Stomach (tissue), 9 donors: ENCODE data around the gene RUSC2. TPM values are rescaled to one million over a fixed set of nuclear protein-coding genes. Genes with fewer than 3 reads are reported as not detected.
A peak's percentile ranks its signal among the peaks of the same experiment; 100 is the strongest.
"Not testable (repeated sequence)": the region's sequence is repeated elsewhere in the genome, so short reads cannot be mapped to it uniquely, and the experiment has no call there.

Source experiments
- DNase-seq, 2 donors: peaks; one replicate each; pipeline versions ENCODE4 v3.0.0 to v3.0.0-alpha.2; 2013 to 2019
- H3K27ac ChIP-seq, 5 donors: fragments of 200-600 bp in 4 of 5; sonication (generic) in 4 of 5; one replicate each; pipeline ENCODE4 v1.5.1; 2013 to 2019; ENCODE audit warnings: mild to moderate bottlenecking in 1 of 5, moderate library complexity in 1 of 5
- H3K27me3 ChIP-seq, 3 donors: fragments of 200-600 bp; sonication (generic); one replicate each; pipeline ENCODE4 v1.5.1; 2017 to 2019; ENCODE audit warnings: mixed run types in 1 of 3
- H3K36me3 ChIP-seq, 4 donors: fragments of 200-600 bp; sonication (generic); 1 replicate in 3 of 4; 2 replicates in 1 of 4; pipeline ENCODE4 v1.5.1; 2016 to 2019
- H3K4me1 ChIP-seq, 4 donors: fragments of 200-600 bp; sonication (generic); one replicate each; pipeline ENCODE4 v1.5.1; 2016 to 2019
- H3K4me3 ChIP-seq, 4 donors: fragments of 200-600 bp; sonication (generic) in 3 of 4; one replicate each; pipeline ENCODE4 v1.5.1; 2016 to 2019; ENCODE audit warnings: mild to moderate bottlenecking in 1 of 4
- H3K9me3 ChIP-seq, 4 donors: fragments of 200-600 bp; sonication (generic); one replicate each; pipeline ENCODE4 v1.5.1; 2016 to 2019
- CTCF ChIP-seq, 7 experiments: fragments of 450-650 bp in 4 of 7; fragments of 200-600 bp in 3 of 7; sonication (generic) in 3 of 7; IDR thresholded peaks; one replicate each; pipeline ENCODE4 v1.5.1; 2016 to 2019; ENCODE audit warnings: antibody characterized with exemption in 7 of 7, control low read depth in 2 of 7, mild to moderate bottlenecking in 1 of 7
- EP300 ChIP-seq: sonication (generic); formaldehyde crosslinking; IDR thresholded peaks from one replicate; pipeline ENCODE4 v1.6.1; 2017; ENCODE audit warnings: antibody characterized with exemption
- POLR2A ChIP-seq, 4 donors: fragments of 450-650 bp; IDR thresholded peaks; one replicate each; pipeline ENCODE4 v1.6.1; 2016; ENCODE audit warnings: antibody characterized with exemption in 4 of 4, control low read depth in 2 of 4, mild to moderate bottlenecking in 1 of 4, moderate library complexity in 1 of 4
- POLR2AphosphoS5 ChIP-seq, 3 donors: sonication (generic); formaldehyde crosslinking; IDR thresholded peaks; one replicate each; pipeline ENCODE4 v1.6.1; 2016; ENCODE audit warnings: antibody characterized with exemption in 3 of 3
- WGBS, 5 donors: extraction: QIAGEN DNeasy Blood & Tissue Kit in 3 of 5; methylation state at CpG; one replicate each; pipeline versions ENCODE4 v1.1.5 to v1.1.7; 2013 to 2018; 5-methylcytosine and 5-hydroxymethylcytosine counted together
- intact Hi-C: fragments of 100-400 bp; cut with DNase I; formaldehyde crosslinking; loops from one replicate; pipeline ENCODE4 v1.15.1; 2023; ENCODE audit warnings: low total_unique reads
- polyA plus RNA-seq, 3 donors: library from polyadenylated mRNA; stranded (reverse); fragments of 200-250 nt; gene quantifications; one replicate each; pipeline ENCODE4 v1.2.3, GENCODE V29; 2013
- total RNA-seq, 5 donors: library from RNA; depleted of rRNA; stranded (reverse); fragments of >200 nt; gene quantifications; one replicate each; pipeline versions ENCODE4 v1.1.0 to v1.2.3, GENCODE V29; 2014 to 2016
- donor health status: healthy with polysubstance abuse.
- donor health status: Bipolar disorder and iron deficiency.
- donor health status: healthy.

RUSC2 gene
- total and polyA plus RNA-seq, 8 donors = 3.4 to 34.8 (median 7.9) TPM

DNA sequence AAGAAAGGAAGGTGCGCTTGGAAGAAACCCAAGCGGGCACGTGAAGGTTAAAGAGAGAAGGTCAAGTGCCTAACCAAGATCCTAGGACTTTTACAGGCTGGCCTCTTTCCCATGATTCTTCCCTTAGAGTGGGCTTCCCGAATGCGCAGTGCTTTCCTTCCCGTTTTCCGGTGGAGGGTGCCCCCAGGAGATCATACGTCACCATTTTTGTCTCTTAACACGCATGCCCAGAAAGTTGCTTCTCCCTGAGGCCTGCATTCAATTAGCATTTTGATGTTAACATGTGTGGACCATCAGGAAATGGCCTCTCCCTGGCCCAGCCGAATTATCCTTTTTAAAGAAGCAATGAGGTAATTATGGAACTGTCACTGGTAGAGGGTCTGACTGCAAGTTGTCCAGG, 1.9 kb upstream of the RUSC2 start:
- TF ChIP-seq CTCF (IDR thresholded peaks at IDR 0.05) (no peak), POLR2AphosphoS5 (IDR thresholded peaks at IDR 0.05) (no peak), POLR2A (IDR thresholded peaks at IDR 0.05) (no peak), EP300 (no peak)
- Histone ChIP-seq H3K36me3 (no peaks in the 10 kb centered on the region), H3K9me3 (no peaks in the 10 kb centered on the region), H3K4me1 (peaks cover 13 to 36% (median 26%) of the 10 kb centered on the region in 4 donors), H3K4me3 (no peak overlapping the region), H3K27ac (peak overlapping the region in 3 of 5 donors; percentile 93 to 97 (median 94)), H3K27me3 (no peaks in the 10 kb centered on the region)
- 71 to 89% (median 82%) methylated on average over 10 of the region's 10 CpGs for WGBS, 5 donors
- peak in 1 of 2 donors; percentile 50 for DNase-seq
- intact Hi-C loops = no loop called here

GRCh38 chr9:35488566-35489312, 1.2 kb upstream of the RUSC2 start:
- no peak for DNase-seq
- peak overlapping the region; percentile 85 to 97 (median 93) for H3K27ac ChIP-seq
- peaks cover 13 to 36% (median 26%) of the 10 kb centered on the region in 4 donors for H3K4me1 ChIP-seq
- no peak for TF ChIP-seq CTCF (IDR thresholded peaks at IDR 0.05)
- TF ChIP-seq POLR2AphosphoS5 (IDR thresholded peaks at IDR 0.05) = no peak
- TF ChIP-seq EP300 = no peak
- no peak for TF ChIP-seq POLR2A (IDR thresholded peaks at IDR 0.05)
- peak overlapping the region; percentile 58 to 81 (median 69) for H3K4me3 ChIP-seq
- WGBS, 5 donors = 76 to 84% (median 83%) methylated on average over 10 of the region's 10 CpGs
- intact Hi-C loops = no loop called here
- H3K36me3 ChIP-seq = no peaks in the 10 kb centered on the region
- H3K27me3 ChIP-seq = no peaks in the 10 kb centered on the region
- peaks cover 0 to 3% (median 0%) of the 10 kb centered on the region in 4 donors for H3K9me3 ChIP-seq

GRCh38 chr9:35490155-35490909, 421 bp downstream of the RUSC2 start:
- Histone ChIP-seq H3K4me3 (peak overlapping the region; percentile 58 to 81 (median 69)), H3K27ac (peak overlapping the region; percentile 85 to 97 (median 93)), H3K4me1 (peaks cover 13 to 36% (median 26%) of the 10 kb centered on the region in 4 donors), H3K36me3 (no peaks in the 10 kb centered on the region), H3K9me3 (peaks cover 0 to 3% (median 0%) of the 10 kb centered on the region in 4 donors), H3K27me3 (no peaks in the 10 kb centered on the region)
- no peak for TF ChIP-seq POLR2AphosphoS5 (IDR thresholded peaks at IDR 0.05)
- TF ChIP-seq EP300 = no peak
- TF ChIP-seq POLR2A (IDR thresholded peaks at IDR 0.05) = no peak
- no peak for TF ChIP-seq CTCF (IDR thresholded peaks at IDR 0.05)
- WGBS, 5 donors = 2 to 9% (median 8%) methylated on average over 39 to 44 of the region's 44 CpGs
- no peak for DNase-seq
- intact Hi-C loops = no loop called here

DNA sequence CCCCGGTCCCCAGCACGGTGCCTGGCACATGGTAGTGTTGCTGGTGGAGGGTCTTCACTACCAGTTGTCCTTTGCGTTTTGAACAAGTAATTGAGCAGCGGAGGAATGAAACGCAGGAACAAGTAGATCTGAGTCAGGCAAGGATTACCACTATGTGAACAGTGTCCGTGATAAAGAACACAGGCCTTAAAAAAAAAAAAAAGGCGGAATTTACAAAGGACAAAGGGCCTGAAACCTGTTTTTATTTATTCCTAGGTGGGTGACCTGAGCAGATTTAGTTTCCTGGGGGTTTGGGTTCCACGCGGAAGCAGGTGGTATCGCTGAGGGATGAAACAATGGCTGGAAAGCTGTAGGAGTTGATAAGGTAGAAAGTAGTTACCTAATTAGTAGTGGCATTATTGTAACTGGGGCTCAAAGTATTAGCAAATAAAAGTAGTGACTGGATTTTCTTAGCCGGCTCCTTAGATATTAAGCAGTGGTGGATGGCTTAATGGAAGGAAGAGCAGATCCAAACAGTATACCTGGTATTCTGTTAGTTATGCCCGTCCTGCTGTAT, 1.1 kb downstream of the RUSC2 start:
- Histone ChIP-seq H3K27me3 (no peaks in the 10 kb centered on the region), H3K9me3 (peaks cover 0 to 3% (median 0%) of the 10 kb centered on the region in 4 donors), H3K27ac (peak overlapping the region; percentile 85 to 97 (median 93)), H3K4me3 (peak overlapping the region; percentile 58 to 81 (median 69)), H3K4me1 (peaks cover 13 to 36% (median 26%) of the 10 kb centered on the region in 4 donors), H3K36me3 (no peaks in the 10 kb centered on the region)
- TF ChIP-seq POLR2AphosphoS5 (IDR thresholded peaks at IDR 0.05) (peak in 1 of 3 donors; percentile 3), POLR2A (IDR thresholded peaks at IDR 0.05) (no peak)
- DNase-seq = no peak
- WGBS, 5 donors = 21 to 29% (median 27%) methylated on average over 12 of the region's 12 CpGs
- intact Hi-C loops = no loop called here

DNA sequence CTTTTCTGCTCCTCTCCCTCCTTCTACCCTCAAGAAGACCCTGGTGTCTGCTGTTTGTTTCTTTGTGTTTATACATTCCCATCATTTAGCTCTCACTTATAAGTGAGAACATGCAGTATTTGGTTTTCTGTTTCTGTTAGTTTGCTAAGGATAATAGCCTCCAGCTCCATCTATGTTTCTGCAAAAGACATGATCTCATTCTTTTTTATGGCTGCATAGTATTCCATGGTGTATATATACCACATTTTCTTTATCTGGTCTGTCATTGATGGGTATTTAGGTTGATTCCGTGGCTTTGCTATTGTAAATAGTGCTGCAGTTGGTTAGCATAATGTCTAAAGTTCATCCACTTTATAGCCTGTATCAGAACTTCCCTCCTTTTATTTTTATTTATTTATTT, 3.2 kb downstream of the RUSC2 start:
- peak overlapping the region in 4 of 5 donors; percentile 85 to 97 (median 94) for H3K27ac ChIP-seq
- intact Hi-C loops, DNase-seq, H3K27me3 ChIP-seq, H3K36me3 ChIP-seq, H3K4me3 ChIP-seq, H3K9me3 ChIP-seq: not testable (repeated sequence)
- WGBS, 5 donors = 85 to 97% (median 87%) methylated on average over 1 of the region's 1 CpG
- H3K4me1 ChIP-seq = peaks cover 13 to 49% (median 34%) of the 10 kb centered on the region in 4 donors
